ENCODE data around the gene METTL25. TPM values are rescaled to one million over a fixed set of nuclear protein-coding genes. Genes with fewer than 3 reads are reported as not detected.

The METTL25 gene
- total RNA-seq, 1 experiment from 2014 or later, result 11.6 TPM

GRCh38 chr12:82470906-82471512 is 112.7 kb downstream of the METTL25 start:
- Histone ChIP-seq H4K91ac (ENCODE audit: insufficient read length, low read depth, low read length) (no peak overlapping the region), H4K5ac (ENCODE audit: insufficient read length, low read depth, low read length) (no peak overlapping the region), H2BK20ac (ENCODE audit: low read depth, low read length, poor library complexity, severe bottlenecking) (no peak overlapping the region), H3K23ac (ENCODE audit: insufficient read length, low read depth, low read length) (no peak overlapping the region), H3K23me2 (ENCODE audit: insufficient read length, low read depth, low read length, poor library complexity, severe bottlenecking) (no peaks in the 10 kb centered on the region), H3K79me1 (ENCODE audit: insufficient read depth, low read depth, low read length, poor library complexity, severe bottlenecking) (no peaks in the 10 kb centered on the region), H4K8ac (replicated peaks; ENCODE audit: insufficient read length, low read depth, low read length) (no peak overlapping the region), H3K4me2 (ENCODE audit: insufficient read depth, insufficient read length, low read length) (no peak overlapping the region), H2BK5ac (ENCODE audit: insufficient read length, low read length) (no peak overlapping the region), H3K4me1 (ENCODE audit: insufficient read depth, low read length) (no peaks in the 10 kb centered on the region), H3T11ph (ENCODE audit: low read length) (no peak overlapping the region), H2AK5ac (ENCODE audit: insufficient read length, low read length) (no peak overlapping the region), H4K20me1 (ENCODE audit: control insufficient read depth, insufficient read depth, insufficient read length) (no peaks in the 10 kb centered on the region), H3K9me3 (ENCODE audit: control insufficient read depth, low read depth, low read length) (no peaks in the 10 kb centered on the region), H3K27ac (ENCODE audit: insufficient read length, low read depth, low read length) (no peak overlapping the region), H3K14ac (ENCODE audit: insufficient read depth, low read length) (no peak overlapping the region), H3K4ac (ENCODE audit: low read depth, low read length) (no peak overlapping the region), H3K79me2 (ENCODE audit: insufficient read depth, low read length) (no peaks in the 10 kb centered on the region), H3K56ac (ENCODE audit: insufficient read length, low read depth, low read length) (no peak overlapping the region), H2BK15ac (ENCODE audit: low read depth, low read length) (no peak overlapping the region), H3K18ac (ENCODE audit: insufficient read length, low read depth, low read length) (no peak overlapping the region), H2BK120ac (ENCODE audit: low read depth, low read length, poor library complexity, severe bottlenecking) (no peak overlapping the region), H3K27me3 (ENCODE audit: insufficient read depth, low read length) (no peaks in the 10 kb centered on the region), H2AFZ (ENCODE audit: low read length) (no peak overlapping the region), H3K9ac (ENCODE audit: extremely low read depth, insufficient read length, low read length) (no peak overlapping the region), H2BK12ac (ENCODE audit: insufficient read length, low read depth, low read length) (no peak overlapping the region)
- H3K4me1 Mint-ChIP-seq, result no peaks in the 10 kb centered on the region
- peaks cover 0 to 5% (median 1%) of the 10 kb centered on the region in 3 experiments; a peak in 4 of 7 replicates for H3K36me3 Mint-ChIP-seq (ENCODE audit: insufficient read depth in 1 of 3, low read depth in 3 of 3)
- no peak; the same call in 1 of the 3 replicates for TF ChIP-seq CTCF (conservative IDR thresholded peaks at IDR 0.05)
- H3K27me3 Mint-ChIP-seq (ENCODE audit: low read depth), result no peaks in the 10 kb centered on the region
- no peak overlapping the region for H3K27ac Mint-ChIP-seq
- no peaks in the 10 kb centered on the region; a peak in 1 of 5 replicates for H3K9me3 Mint-ChIP-seq
- no peak for DNase-seq
- H3K4me3 Mint-ChIP-seq, result no peak overlapping the region
